ENCODE results near the gene DCHS1. TPM values are rescaled to one million over a fixed set of nuclear protein-coding genes. Genes with fewer than 3 reads are reported as not detected.

DCHS1 gene
- total RNA-seq = 0.16 and 0.27 TPM in 2 replicates

GRCh38 chr11:6655790-6656583, at the start of gene DCHS1:
Gene DCHS1, minus strand, starts transcription at chr11:6655809. Its CDS starts 14,196 bp downstream, at chr11:6641613.

GRCh38 chr11:6682936-6683861, 27.6 kb upstream of the DCHS1 start, which contains the start of gene MRPL17:
Gene MRPL17, minus strand, starts transcription at chr11:6683340. Its CDS starts 44 bp downstream, at chr11:6683296.

GRCh38 chr11:6619004-6619745, 36.4 kb downstream of the DCHS1 start, which contains the start of gene TPP1:
Gene TPP1, minus strand, starts transcription at chr11:6619422. Its CDS starts 22 bp downstream, at chr11:6619400.

GRCh38 chr11:6612213-6613041, 43.2 kb downstream of the DCHS1 start, which contains the start of gene TAF10:
Gene TAF10, minus strand, starts transcription at chr11:6612216. Its CDS starts 27 bp downstream, at chr11:6612189.

GRCh38 chr11:6603287-6604080, 52.1 kb downstream of the DCHS1 start, which contains the start of the genes ILK and RRP8:
Gene ILK, plus strand, starts transcription at chr11:6603774. Its CDS starts 498 bp downstream, at chr11:6604272.
Gene RRP8, minus strand, starts transcription at chr11:6603616. Its CDS starts 114 bp downstream, at chr11:6603502.

Other genes starting within 250 kb of the DCHS1 start
- gene APBB1, start 236.7 kb downstream of the DCHS1 start, total RNA-seq = 9.8 and 10.7 TPM in 2 replicates
- gene HPX, start 214.8 kb downstream of the DCHS1 start, total RNA-seq = 0.31 TPM in 1 of 2 replicates, not detected in the other
- 8.7 and 12.5 TPM in 2 replicates for gene TRIM3, start 181.9 kb downstream of the DCHS1 start, total RNA-seq
- 45.6 and 64.7 TPM in 2 replicates for gene ARFIP2, start 174.5 kb downstream of the DCHS1 start, total RNA-seq
- gene TIMM10B, start 174.3 kb downstream of the DCHS1 start, total RNA-seq = 36.5 and 40.2 TPM in 2 replicates
- 1.0 and 2.4 TPM in 2 replicates for gene DNHD1, start 158.5 kb downstream of the DCHS1 start, total RNA-seq
- gene RRP8, start 52.2 kb downstream of the DCHS1 start, total RNA-seq = 14.4 and 16.6 TPM in 2 replicates
- gene ILK, start 52.0 kb downstream of the DCHS1 start, total RNA-seq = 85.4 and 121 TPM in 2 replicates
- gene TAF10, start 43.6 kb downstream of the DCHS1 start, total RNA-seq = 86.1 and 117 TPM in 2 replicates
- gene TPP1, start 36.4 kb downstream of the DCHS1 start, total RNA-seq = 20.5 and 21.9 TPM in 2 replicates
- gene MRPL17, start 27.5 kb upstream of the DCHS1 start, total RNA-seq = 54.1 and 63.7 TPM in 2 replicates
- gene OR2AG2, start 116.2 kb upstream of the DCHS1 start, total RNA-seq = 0.11 TPM in 1 of 2 replicates, not detected in the other
- gene OR2AG1, start 127.2 kb upstream of the DCHS1 start, total RNA-seq = not detected in 2 replicates
- not detected in 2 replicates for gene OR6A2, start 143.9 kb upstream of the DCHS1 start, total RNA-seq
- gene OR10A5, start 189.9 kb upstream of the DCHS1 start, total RNA-seq = not detected in 2 replicates
- not detected in 2 replicates for gene OR10A2, start 207.2 kb upstream of the DCHS1 start, total RNA-seq
- not detected in 2 replicates for gene OR10A4, start 220.8 kb upstream of the DCHS1 start, total RNA-seq
- not detected in 2 replicates for gene OR2D2, start 236.7 kb upstream of the DCHS1 start, total RNA-seq

All from hair follicular keratinocyte (primary cell).